HEK293T (cell line): Measurements from ENCODE around the gene HSBP1L1.

Experiments
- ARNT ChIP-seq: fragments of 450-650 bp; IDR thresholded peaks from 2 replicates; pipeline ENCODE4 v1.6.1; 2017; ENCODE audit warnings: mild to moderate bottlenecking
- FOXA1 ChIP-seq: fragments of 450-650 bp; IDR thresholded peaks from 2 replicates; pipeline ENCODE4 v1.6.1; 2016; ENCODE audit warnings: mild to moderate bottlenecking
- FOXK2 ChIP-seq: fragments of 450-650 bp; IDR thresholded peaks from 2 replicates; pipeline ENCODE4 v1.6.1; 2016; ENCODE audit warnings: mild to moderate bottlenecking
- FOXM1 ChIP-seq: fragments of 450-650 bp; IDR thresholded peaks from 2 replicates; pipeline ENCODE4 v1.6.1; 2017; ENCODE audit warnings: mild to moderate bottlenecking, borderline replicate concordance
- L3MBTL2 ChIP-seq: fragments of 450-650 bp; conservative IDR thresholded peaks from 2 replicates; pipeline ENCODE4 v1.6.1; 2016; ENCODE audit warnings: mild to moderate bottlenecking
- SP1 ChIP-seq: fragments of 450-650 bp; IDR thresholded peaks from 2 replicates; pipeline ENCODE4 v1.6.1; 2017
- SUZ12 ChIP-seq: fragments of 450-650 bp; IDR thresholded peaks from 2 replicates; pipeline ENCODE4 v1.6.1; 2016; ENCODE audit warnings: mild to moderate bottlenecking
- TARDBP ChIP-seq: fragments of 450-650 bp; IDR thresholded peaks from 2 replicates; pipeline ENCODE4 v1.6.1; 2016
- ZNF384 ChIP-seq: fragments of 450-650 bp; IDR thresholded peaks from 2 replicates; pipeline ENCODE4 v1.6.1; 2016

DNA sequence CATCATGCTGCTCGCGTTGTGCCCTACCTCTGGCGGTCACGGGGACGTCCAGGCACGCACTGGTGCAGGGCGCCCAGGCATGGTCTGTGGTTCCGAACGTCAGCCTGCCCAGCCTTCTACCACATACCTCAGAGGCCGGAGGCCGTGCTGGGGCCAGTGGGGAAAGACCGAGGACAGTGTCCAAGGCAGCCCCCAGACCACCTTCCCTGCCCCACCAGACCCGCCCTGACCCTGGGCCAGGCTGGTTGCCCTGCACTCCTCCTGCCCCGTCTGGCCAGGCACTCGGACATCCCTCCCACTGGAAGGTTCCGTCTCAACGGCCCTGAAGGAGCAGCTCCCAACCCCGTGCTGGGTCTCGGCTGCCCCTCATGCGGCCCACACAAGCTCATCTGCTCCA lies 45.8 kb upstream of the HSBP1L1 start:
- TF ChIP-seq ZNF384 = no peak
- TF ChIP-seq L3MBTL2 = no peak
- TF ChIP-seq SP1 = no peak
- no peak for TF ChIP-seq ARNT
- TF ChIP-seq TARDBP = no peak
- TF ChIP-seq FOXA1 = no peak
- no peak for TF ChIP-seq FOXK2
- TF ChIP-seq SUZ12 = no peak
- no peak for TF ChIP-seq FOXM1
